ENCODE measurements around the gene RFX2. TPM values are rescaled to one million over a fixed set of nuclear protein-coding genes. Genes with fewer than 3 reads are reported as not detected.
A peak's percentile ranks its signal among the peaks of the same experiment; 100 is the strongest.

Gene RFX2
- total RNA-seq, 1 donor from 2014 or later: 18.0 TPM

DNA sequence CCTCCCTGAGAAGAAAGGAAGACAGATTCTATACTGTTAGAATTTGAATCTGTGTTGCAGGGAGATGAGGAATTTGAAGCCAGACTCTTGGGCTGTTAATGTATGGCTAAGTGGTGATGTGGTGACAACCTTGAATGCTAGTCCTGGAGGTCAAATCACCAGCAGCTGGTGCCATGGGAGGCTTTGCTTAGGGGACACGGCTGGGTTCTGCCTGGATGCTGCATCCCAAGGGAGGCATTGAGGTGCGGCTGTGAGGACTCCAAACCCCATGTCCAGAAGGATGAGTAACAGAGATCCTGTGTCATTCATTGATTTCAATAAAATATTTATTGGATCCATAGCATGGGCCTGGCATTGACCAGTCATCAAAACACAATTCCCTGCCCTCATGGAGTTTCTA is 42.3 kb downstream of the RFX2 start:
- H3K9me3 Mint-ChIP-seq: peaks cover 9% of the 10 kb centered on the region
- DNase-seq (ENCODE audit: extremely low spot score, unreplicated experiment): no peak
- H3K4me3 Mint-ChIP-seq: no peak overlapping the region
- TF ChIP-seq CTCF (conservative IDR thresholded peaks at IDR 0.05): no peak
- H3K27ac Mint-ChIP-seq: peak overlapping the region; percentile 91
- peaks cover 33% of the 10 kb centered on the region for H3K4me1 Mint-ChIP-seq (ENCODE audit: unreplicated experiment)
- peaks cover 9% of the 10 kb centered on the region for H3K36me3 Mint-ChIP-seq
- peaks cover 8% of the 10 kb centered on the region for H3K27me3 Mint-ChIP-seq

- no peak for DNase-seq (ENCODE audit: extremely low spot score, unreplicated experiment)
Measured at GRCh38 chr19:6066661-6067646, 43.3 kb downstream of the RFX2 start.

DNA sequence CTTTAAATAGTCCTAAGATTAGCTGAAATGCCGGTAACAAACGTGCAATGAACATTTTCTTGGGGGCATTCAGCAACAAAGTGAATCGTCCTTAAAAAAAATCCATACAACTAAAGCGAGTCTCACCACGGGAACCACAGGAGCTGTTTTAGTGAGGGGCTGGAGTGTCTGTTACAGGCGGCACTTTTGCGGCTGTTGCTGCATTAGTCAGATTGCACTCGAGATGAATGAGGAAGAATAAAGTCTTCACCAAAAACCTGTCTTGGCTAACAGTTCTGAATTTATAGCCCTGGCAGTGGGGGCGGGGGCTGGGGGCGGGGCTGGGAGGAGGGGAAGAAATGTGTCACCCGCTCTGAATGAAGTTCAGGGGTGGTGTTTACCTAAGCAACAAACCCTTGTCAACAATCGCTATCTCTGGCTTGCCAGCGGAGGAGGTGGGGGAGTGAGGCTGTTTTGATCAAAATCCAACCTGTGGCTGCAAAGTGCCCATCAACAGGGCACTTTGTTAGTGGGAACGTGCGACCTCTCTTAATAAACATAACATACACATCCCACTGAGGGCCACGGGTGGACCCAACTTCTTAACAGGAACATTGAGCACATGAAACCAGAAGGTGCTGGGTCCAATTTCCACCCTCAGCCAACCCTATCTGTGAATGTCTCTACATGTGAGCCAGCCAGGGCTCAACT is 44.5 kb downstream of the RFX2 start:
- H3K36me3 Mint-ChIP-seq: peaks cover 6% of the 10 kb centered on the region
- peaks cover 9% of the 10 kb centered on the region for H3K9me3 Mint-ChIP-seq
- peaks cover 8% of the 10 kb centered on the region for H3K27me3 Mint-ChIP-seq
- H3K27ac Mint-ChIP-seq: peak overlapping the region; percentile 91
- H3K4me1 Mint-ChIP-seq (ENCODE audit: unreplicated experiment): peaks cover 35% of the 10 kb centered on the region
- peak overlapping the region; percentile 67 for H3K4me3 Mint-ChIP-seq
- DNase-seq (ENCODE audit: extremely low spot score, unreplicated experiment): no peak
- no peak for TF ChIP-seq CTCF (conservative IDR thresholded peaks at IDR 0.05)

More at GRCh38 chr19:6066661-6067646, 43.3 kb downstream of the RFX2 start:
- Mint-ChIP-seq H3K27me3 (peaks cover 8% of the 10 kb centered on the region), H3K4me3 (peak overlapping the region; percentile 67), H3K36me3 (peaks cover 9% of the 10 kb centered on the region), H3K9me3 (peaks cover 9% of the 10 kb centered on the region), H3K27ac (peak overlapping the region; percentile 91), H3K4me1 (ENCODE audit: unreplicated experiment) (peaks cover 33% of the 10 kb centered on the region)
- no peak for TF ChIP-seq CTCF (conservative IDR thresholded peaks at IDR 0.05)

DNA sequence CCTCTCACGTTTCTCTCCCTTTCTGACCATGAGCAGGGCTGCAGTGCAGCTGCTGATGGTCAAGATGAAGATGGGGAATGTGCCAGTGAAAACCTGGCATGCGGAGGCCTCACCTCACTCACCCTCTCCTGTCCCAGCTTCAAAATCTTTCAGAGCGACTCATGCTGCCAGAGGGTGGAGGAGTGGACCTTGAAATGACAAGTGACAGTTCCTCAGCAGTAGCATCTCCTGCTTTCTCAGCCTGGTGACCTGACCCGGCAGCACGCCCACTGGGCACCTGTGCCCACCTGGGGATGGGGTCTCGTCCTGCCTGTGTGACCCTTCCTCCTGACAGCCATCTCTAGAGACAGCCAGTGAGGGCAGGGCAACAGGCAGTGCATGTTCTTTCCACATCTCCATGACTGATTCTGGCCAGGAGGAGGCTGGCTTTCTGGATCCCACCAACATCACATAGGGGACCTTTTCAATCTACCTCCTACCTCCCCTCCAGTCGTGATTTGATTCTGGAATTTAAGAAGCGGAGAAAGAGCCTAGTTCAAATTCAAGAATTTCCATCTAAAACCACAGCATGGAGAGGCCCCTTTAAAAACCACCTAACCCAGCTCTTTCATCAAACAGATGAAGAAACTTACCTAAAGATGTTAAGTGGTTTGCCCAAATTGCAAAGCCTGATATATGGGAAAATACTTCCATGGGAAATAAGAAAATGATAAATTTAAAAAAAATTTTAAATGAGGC is 45.8 kb downstream of the RFX2 start:
- H3K4me1 Mint-ChIP-seq (ENCODE audit: unreplicated experiment): peaks cover 42% of the 10 kb centered on the region
- TF ChIP-seq CTCF (conservative IDR thresholded peaks at IDR 0.05): no peak
- peaks cover 8% of the 10 kb centered on the region for H3K27me3 Mint-ChIP-seq
- H3K4me3 Mint-ChIP-seq: peak overlapping the region; percentile 29
- peak overlapping the region; percentile 84 for H3K27ac Mint-ChIP-seq
- peaks cover 8% of the 10 kb centered on the region for H3K9me3 Mint-ChIP-seq
- H3K36me3 Mint-ChIP-seq: peaks cover 5% of the 10 kb centered on the region
- DNase-seq (ENCODE audit: extremely low spot score, unreplicated experiment): no peak

DNA sequence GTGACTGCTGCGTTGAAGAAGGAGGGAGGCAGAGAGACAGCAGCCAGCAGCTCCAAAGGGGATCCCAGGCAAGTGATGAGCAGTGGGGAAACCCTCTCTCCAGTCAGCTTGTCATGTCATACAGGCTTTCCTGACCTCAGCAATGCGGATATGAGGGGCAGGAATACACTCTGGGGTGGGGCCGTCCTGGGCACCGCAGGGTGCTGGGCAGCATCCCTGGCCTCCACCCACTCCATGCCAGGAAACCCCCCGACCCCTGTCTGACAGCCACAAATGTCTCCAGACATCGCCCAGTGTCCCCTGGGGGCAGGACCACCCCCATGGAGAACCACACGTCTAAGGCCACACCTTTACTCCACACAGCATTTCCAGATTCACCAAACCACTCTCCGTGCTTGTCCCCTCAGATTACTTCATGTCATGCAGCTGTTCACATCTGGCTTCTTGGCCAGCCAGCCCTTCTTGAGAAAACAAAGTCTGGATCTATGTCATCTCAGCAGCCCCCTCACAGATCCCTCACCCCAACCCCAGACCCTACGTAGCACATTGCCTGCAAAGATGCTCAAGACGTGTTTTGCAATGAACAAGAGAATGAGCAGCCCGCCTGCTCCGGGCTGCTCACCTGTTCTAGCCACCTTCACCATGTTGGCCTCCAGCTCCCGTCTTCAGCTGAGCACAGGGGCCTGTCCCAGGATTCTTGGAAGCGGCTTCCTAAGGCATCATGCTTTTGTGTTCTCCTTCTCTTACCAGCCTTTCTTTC is 46.5 kb downstream of the RFX2 start:
- H3K36me3 Mint-ChIP-seq: no peaks in the 10 kb centered on the region
- H3K27me3 Mint-ChIP-seq: peaks cover 4% of the 10 kb centered on the region
- peak overlapping the region; percentile 9 for H3K4me3 Mint-ChIP-seq
- peaks cover under 1% of the 10 kb centered on the region for H3K9me3 Mint-ChIP-seq
- DNase-seq (ENCODE audit: extremely low spot score, unreplicated experiment): no peak
- H3K4me1 Mint-ChIP-seq (ENCODE audit: unreplicated experiment): peaks cover 42% of the 10 kb centered on the region
- no peak for TF ChIP-seq CTCF (conservative IDR thresholded peaks at IDR 0.05)
- peak overlapping the region; percentile 84 for H3K27ac Mint-ChIP-seq
